GM19193 (cell line): ENCODE measurements around the gene FRMD3.

Experiments used
- POLR2A ChIP-seq: IDR thresholded peaks from 4 replicates; pipeline ENCODE4 v1.6.1; 2011; ENCODE audit not compliant: insufficient read depth, insufficient read length; ENCODE audit errors: extremely low read depth

The FRMD3 gene

GRCh38 chr9:83491995-83492394 is 46.2 kb downstream of the FRMD3 start:
- TF ChIP-seq POLR2A: no peak

DNA sequence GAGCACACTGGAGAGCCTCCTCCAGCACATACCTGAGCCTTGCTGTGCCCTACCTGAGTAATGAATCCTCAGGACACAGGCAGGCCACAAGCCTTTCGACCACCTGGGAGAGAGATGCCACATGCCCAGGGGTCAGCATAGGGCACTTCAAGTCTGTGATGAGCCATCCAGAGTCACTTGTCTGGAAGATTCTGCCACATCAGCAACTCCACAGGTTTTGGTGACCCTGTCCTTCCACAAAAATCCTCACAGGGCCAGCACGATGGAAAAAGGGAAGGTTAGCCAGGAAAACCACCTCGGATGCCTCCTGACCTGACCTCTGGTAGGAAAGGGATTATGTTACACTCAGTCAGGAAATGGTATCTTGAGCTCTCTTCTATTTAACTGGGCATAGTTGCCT is 46.8 kb downstream of the FRMD3 start:
- no peak for TF ChIP-seq POLR2A

DNA sequence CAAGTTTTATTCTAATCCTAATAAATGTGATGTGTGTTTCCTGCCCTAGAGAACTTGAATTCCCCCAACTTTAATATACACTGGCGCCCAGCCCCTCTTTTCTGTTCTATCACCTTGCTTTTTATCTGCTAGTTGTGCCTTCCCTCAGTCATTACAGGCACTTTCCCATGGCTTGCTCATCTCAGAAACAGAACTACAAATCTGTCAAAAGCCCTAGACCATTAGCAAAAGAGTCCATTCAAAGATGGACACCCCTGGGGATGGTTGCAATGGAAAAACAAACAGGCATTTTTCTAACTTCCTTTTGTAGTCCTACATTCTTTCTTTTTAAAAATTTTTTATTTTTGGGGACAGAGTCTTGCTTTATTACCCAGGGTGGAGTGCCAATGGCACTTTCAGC is 48.2 kb downstream of the FRMD3 start:
- TF ChIP-seq POLR2A: no peak

DNA sequence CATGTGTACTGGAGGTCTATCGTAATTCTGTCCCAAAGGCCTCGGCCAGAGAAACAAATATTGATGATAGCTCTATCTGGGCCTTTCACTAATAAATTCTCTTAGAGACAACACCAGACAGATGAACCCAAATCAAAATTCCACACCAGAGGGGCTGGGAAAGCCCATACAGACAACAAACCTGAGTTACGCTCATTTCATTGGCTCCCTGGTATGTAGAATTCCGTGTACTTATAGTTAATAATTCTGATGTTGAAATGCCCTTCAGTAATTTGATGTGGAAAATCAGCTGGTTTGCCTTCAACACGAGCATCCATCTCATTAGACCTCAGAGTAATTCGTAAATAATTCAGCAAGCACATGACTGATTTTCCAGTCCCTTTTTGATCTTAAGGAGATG is 53.2 kb downstream of the FRMD3 start:
- TF ChIP-seq POLR2A: no peak

DNA sequence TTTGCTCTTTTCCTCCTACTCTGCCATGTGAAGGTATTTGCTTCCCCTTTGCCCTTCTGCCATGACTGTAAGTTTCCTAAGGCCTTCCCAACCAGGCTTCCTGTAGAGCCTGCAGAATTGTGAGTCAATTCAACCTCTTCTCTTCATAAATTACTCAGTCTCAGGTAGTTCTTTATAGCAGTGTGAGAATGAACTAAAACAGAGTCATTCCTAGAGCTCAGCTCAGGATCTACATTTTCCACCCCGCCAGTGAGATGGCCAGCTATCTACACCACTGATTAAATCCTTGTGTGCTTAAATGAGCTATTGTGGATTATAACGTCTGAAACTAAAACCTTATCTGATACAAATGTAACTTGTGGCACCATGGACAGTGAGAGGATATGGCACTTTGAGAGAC is 55.0 kb downstream of the FRMD3 start:
- no peak for TF ChIP-seq POLR2A

DNA sequence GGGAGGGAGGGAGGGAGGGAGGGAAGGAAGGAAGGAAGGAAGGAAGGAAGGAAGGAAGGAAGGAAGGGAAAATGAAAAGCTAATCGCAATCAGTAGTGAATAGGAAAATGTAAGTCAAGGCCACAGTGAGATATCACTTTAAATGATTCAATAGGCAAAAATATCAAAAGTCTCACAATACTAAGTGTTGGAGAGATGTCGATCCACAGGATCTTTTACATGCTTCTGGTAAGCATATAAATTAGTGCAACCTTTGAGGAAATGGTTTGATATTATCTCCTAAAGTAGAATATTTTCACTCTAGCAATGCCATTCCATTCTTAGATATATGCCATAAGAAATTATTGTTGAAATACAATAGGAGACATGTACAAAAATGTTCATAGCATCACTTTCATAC is 58.4 kb downstream of the FRMD3 start:
- TF ChIP-seq POLR2A: no peak

DNA sequence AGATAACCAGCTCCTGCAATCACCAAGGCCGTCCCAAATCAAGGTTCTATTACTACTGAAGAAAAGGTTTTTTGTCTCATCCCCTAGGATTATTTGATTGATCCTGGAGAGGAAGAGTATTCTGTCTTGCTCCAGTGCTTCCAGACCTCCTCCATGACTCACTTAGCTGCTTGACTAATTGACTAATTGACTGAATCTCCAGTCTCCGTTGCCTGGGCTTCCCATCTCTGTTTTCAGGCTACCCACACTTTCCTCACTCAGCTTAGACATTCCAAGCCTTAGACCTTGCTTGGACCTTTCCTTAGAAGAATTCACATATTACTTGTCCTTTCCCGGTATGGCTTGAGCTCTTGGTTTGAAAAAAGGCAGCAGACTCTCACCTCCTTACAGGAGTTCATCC is 60.6 kb downstream of the FRMD3 start:
- TF ChIP-seq POLR2A: no peak

DNA sequence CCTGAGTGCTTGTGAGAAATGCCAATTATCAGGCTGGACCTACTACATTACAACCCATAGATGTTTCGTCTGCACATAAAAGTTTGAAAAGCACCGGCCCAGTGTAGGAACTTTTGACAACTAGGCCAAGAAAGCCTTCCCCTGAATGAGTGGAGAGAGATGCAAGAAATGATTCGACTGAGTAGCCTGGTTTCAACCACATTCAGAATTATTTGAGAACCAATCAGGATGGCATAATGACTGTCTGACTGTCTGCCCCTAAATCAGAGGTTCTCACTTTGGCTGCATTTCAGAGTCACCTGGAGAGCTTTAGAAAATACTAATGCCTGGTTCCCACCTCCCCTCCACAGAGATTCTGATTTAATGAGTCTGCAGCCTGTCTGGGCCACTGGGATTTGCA is 61.1 kb downstream of the FRMD3 start:
- TF ChIP-seq POLR2A: no peak

GRCh38 chr9:83476513-83476912 is 61.7 kb downstream of the FRMD3 start:
- TF ChIP-seq POLR2A: no peak

DNA sequence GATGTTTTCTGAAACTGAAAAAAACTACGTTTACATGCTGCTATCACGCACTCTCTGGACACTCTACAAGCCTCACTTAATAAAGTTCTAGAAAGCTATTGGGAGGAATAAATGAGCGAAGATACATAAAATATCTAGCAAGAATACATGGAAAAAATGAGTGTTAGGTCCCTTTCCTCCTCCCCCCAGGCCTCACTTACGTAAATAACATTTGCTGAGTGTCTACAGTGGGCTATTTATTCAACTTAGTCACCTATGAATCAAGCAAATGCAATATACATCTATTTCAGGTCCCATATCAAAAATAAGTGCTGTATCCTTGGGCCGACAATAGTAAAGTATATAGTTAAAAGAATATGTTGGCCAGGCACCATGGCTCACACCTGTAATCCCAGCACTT is 62.5 kb downstream of the FRMD3 start:
- TF ChIP-seq POLR2A: no peak

DNA sequence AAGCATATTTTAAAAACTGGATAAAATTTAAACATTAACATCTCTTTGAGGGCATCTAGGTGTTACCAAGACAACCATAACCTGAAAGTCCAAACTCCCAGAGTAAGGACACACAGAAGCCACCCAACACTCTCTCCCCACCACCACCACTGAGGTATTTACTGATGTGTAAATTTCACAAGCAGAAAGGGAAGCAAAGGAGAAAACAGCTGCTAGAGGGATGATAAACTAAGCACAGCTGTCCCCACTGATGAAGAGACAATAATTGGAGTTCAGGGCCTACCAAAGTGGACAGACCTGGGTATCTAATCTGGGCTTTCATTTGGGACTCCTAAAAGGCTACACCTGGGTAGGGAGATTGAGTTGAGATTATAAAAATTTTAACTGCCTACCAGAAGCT is 63.6 kb downstream of the FRMD3 start:
- TF ChIP-seq POLR2A: no peak

- TF ChIP-seq POLR2A: no peak
These were observed 64.7 kb downstream of the FRMD3 start for GRCh38 chr9:83473488-83473971.

DNA sequence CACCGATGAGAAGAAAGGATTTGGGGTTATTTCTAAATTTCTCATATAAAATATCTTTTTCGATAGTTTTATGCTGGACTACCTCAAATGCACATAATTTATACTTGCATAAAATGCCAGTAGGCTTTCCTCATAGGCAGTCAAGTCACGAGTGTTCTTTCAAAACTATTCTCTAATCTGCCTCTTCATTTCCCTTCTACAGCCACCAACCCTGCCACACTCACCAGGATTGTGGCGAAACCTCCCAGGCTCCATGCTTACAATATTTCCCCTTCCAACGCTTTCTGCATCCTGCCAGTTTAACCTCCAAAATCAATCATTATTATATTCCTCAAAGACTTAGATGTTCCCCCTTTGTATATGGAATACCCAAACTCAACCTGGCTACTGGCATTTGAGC is 65.4 kb downstream of the FRMD3 start:
- no peak for TF ChIP-seq POLR2A

- TF ChIP-seq POLR2A: no peak
These were observed 66.0 kb downstream of the FRMD3 start for GRCh38 chr9:83472221-83472665.

DNA sequence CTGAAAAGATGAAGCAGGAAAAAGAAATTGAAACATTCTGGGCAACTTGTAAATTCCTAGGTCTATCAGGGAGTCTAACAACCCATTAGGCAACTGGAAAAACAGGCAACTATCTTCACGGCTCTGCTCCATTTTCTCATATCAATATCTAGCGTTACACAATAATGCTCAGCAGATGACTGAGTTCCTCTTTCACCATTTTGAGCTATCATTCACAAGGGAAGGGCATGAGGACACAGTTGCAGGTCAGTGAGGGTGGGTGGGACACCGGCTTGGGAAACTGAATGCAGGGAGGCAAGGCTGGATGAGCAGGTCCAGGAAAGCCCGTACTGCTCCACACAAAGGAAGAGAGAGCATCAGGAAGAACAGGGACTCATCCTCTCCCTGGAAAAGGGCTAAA is 67.0 kb downstream of the FRMD3 start:
- no peak for TF ChIP-seq POLR2A

- TF ChIP-seq POLR2A: no peak
These were observed 68.5 kb downstream of the FRMD3 start for GRCh38 chr9:83469722-83470121.

GRCh38 chr9:83468821-83469220 is 69.4 kb downstream of the FRMD3 start:
- no peak for TF ChIP-seq POLR2A

DNA sequence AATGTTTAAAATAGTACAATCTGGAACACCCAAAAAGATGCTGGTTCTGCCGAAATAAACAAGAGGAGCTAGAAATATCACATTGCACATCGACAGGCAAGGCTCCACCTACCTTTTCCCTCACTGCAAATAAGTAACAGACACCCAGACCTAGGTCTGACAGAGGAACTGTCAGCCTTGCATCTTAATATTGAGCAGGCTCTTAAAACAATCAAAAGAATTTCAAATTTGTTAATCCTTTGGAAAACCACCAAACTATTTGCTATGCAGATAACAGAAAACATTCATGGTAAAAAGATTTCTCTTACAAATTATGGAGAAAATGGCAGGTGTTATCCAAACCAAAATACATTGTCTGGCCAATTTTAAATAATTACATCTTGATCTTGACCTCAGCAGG is 71.3 kb downstream of the FRMD3 start:
- TF ChIP-seq POLR2A: no peak

DNA sequence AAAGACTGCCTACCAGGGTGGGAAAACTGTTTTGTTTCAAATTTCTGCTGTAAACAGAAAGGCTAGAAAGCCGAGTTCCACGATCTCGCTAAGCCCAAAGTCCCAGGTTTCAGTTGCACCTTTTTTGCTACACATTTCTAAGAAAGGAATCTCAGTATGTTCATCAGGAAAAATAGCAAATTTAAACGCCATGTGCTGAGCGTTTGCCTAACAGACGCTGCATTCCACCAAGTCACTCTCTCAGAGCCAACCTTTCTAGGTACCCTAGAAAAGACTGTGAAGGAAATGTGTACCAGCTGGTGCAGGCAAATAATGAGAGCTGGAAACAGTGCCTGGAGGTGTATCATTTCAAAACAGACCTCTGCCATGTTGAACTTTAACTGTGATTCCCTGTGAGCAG is 71.8 kb downstream of the FRMD3 start:
- no peak for TF ChIP-seq POLR2A

GRCh38 chr9:83459830-83460229 is 78.4 kb downstream of the FRMD3 start:
- no peak for TF ChIP-seq POLR2A
